Glomerular visceral epithelial cell (primary cell): ENCODE data around the gene KLF2.
"Not testable (repeated sequence)": the region's sequence is repeated elsewhere in the genome, so short reads cannot be mapped to it uniquely, and the experiment has no call there.

ENCODE experiments used
- DNase-seq: peaks from one replicate; pipeline ENCODE4 v3.0.0-alpha.2; 2016; ENCODE audit errors: extremely low spot score

Gene KLF2

DNA sequence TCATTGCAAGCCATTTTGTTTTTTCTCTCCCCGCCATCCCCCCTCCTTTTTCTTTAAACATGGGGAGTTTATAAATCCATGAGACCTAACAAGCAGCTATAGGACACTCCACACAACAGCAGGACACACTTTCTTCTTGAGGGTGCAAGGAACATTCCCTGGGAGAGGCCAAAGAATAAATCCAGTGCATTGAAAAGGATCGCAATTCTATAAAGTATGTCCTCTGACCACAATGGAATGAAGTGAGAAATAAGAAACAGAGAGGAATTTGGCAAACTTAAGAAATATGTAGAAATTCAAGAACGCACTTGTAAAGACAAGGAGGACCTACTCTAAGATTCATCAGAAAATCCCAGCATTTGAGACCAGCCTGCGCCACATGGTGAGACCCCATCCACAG is 11.9 kb downstream of the KLF2 start:
- no peak for DNase-seq

DNA sequence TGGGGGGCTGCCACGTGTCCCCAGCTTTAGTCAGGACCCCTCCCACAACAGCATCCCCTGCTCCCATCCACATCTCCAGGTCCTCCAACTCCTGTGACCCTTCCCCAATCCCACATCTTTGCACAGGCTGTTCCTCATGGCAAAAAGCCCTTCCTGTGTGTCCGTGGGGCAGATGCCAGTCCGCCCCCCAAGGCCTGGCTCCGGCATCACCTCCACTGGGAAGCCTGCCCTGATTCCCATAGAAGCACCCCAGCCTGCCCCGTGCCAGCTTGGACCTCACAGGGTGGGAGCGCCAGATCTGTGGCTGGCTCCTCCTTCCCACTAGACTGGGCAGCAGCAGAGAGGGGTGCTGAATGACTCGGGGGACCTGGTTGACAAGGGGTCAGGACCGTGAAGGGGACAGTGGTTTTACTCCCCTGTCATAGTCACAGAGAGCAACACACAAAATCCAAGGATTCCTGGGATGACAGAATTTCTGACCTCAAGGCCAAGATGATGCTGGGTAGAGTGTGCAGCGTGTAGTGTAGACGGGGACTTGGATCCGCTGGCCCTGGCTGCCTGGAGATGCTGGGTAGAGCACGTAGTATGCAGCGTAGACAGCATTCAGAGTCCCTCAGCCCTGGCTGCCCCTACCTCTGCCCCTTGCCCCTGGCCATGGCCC is 13.3 kb downstream of the KLF2 start:
- DNase-seq, result no peak

DNA sequence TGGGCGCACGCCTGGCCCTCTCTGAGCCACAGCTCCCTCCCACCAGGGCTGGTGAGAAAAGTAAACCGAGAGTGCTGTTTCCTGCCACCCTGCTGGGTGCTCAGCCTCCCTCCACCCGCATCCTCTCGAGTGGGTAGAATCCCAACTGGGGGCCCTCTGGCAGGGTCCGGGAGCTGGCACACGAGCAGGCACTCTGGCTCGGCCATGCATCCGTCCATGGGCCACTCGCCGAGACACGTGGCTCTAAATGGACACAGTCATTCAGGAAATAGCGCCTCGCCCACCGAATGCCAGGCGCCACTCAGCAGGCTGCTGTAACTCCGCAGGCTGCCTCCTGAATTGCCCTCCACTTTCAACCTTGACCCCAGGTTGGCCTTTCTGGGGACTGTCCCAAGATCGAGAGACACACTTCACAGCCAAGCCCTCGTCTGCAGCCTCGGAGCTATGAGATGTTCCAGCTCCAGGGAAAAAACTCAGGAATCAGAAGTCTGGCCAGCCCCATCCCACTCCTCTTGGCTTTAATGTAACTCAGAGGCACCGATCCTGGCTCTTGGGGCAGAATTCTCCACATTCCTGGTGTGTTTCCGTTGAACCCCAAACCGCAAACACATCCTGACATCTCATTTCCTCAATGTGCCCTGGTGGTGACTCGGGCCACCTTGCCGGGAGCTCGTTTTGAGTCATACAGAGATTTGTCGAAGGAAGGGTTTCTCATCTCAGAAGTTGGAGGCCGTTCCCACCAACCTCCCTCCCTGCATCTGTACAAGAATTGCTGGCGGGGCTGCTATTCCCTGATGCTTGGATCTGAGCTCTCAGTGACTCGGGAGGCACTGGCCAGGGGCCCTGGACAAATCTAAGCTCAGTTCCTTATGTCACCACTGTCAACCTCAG is 14.1 kb downstream of the KLF2 start:
- DNase-seq, result peak; percentile 96

DNA sequence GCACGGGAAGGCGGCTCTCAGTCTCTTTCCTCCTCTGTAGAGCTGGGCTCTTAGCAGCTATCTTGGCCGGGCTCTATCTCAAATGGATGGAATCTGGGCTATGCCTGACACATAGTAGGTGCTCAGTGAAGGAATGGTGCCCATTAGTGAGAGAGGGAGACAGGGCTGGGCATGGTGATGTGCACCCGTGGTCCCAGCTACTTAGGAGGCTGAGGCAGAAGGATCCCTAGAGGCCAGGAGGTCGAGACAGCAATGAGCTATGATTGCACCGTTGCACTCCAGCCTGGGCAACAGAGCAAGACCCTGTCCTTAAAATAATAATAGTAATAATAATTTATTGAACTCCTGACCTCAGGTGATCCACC is 14.7 kb downstream of the KLF2 start:
- DNase-seq, result no peak

DNA sequence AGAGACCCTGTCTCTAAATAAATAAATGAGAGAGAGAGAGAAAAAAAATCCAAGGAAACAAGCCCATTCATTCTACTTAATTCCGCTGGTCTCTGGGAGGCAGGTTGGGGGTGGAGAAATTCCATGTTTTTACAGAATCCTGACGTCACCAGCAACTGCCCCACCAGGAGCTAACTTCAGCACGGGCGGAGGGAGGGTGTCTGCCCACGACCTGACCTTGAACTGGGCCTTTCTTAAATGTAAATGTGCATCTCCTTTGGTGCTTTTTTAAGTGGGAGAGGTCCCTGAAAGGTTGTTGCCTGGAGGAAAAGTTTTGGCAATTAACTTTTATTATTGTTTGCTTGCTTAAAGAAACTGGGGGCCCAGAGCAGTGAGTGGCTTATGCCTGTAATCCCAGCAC is 15.5 kb downstream of the KLF2 start:
- DNase-seq, result peak; percentile 59

DNA sequence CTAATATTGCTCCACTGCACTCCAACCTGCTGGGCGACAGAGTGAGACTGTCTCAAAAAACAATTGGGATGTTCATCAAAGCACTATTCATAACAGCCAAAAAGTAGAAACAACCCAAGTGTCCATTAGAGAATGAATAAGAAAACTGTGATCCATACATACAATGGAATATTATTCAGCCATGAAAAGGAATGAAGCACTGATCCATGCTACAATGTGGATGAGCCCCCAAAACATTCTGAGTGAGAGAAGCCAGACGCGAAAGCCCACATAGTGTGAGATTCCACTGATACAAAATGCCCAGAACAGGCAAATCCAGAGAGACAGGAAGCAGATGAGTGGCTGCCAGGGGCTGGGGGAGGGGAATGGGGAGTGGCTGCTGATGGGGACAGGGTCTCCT is 16.0 kb downstream of the KLF2 start:
- no peak for DNase-seq

DNA sequence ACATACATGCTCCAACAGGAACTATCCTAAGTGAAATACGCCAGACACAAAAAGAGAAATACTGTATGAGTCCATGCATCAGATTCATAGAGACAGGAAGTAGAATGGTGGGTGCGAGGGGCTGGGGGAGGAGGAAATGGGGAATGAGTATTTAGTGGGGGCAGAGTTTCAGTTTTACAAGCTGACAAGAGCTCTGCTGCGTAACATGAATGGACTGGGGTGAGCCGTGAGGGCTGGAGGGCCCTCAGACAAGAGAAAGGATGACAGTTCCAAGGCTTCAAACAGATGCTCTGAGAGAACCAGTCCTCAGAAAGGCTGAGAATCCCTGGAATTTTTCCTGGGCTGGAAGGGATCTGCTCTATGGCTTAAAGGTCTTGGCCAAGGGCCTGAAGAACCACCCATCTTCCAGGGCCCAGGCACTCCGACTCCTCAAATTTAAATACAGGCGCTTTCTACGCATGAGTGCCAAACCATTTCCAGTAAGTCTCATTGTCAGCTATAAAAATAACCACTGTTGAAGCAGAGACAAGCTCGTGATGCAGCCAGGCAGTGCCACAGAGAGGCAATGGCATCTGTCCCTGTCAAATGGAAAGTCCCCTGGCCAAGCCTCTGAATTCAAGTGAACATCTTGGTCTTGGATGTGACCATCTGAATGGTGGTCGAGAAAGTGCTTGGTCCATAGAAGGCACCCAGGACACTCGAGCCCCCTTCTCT is 17.5 kb downstream of the KLF2 start:
- peak; percentile 82 for DNase-seq

DNA sequence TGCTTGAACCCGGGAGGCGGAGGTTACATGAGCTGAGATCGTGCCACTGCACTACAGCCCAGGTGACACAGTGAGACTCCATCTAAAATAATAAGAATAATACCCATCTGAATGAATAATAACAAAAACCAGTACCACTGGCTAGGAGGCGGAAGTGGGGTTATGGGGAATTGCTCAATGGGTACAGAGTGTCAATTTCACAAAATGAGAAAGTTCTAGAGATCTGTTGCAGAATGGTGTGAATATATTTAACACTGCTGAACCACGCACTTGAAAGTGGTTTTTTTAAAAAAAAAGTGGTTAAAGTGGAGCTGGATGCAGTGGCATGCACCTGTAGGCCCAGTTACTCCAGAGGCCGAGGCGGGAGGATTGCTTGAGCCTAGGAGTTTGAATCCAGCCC is 18.5 kb downstream of the KLF2 start:
- no peak for DNase-seq

DNA sequence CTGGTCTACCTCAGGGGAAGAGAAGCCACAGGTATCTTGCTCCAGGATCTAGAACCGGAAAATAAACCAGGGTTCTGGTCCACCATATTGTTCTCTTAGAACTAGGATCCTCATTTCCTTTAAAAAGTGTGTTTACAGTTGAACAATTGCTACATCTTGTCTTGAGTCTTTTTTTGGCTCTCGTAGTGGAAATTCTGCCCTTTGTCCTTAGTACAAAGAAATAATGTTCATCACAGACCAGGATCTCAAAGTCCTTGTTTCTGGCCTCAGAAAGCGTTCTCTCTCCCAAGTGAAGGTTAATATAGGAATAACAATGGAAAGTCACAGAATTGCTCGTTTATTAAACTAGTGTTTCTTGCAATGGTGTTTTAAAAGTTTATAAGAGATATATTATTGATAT is 20.8 kb downstream of the KLF2 start:
- no peak for DNase-seq

DNA sequence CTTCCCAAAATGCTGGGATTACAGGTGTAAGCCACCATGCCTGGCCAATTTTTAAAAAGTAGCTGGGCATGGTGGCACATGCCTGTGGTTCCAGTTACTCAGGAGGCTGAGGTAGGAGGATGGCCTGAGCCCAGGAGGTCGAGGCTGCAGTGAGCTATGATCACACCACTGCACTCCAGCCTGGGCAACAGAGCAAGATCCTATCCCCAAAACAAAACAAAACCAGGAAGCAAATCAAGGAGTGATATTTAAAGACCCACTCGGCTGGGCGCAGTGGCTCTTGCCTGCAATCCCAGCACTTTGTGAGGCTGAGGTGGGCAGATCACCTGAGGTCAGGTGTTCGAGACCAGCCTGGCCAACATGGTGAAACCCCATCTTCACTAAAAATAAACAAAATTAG is 22.5 kb downstream of the KLF2 start:
- not testable (repeated sequence) for DNase-seq

DNA sequence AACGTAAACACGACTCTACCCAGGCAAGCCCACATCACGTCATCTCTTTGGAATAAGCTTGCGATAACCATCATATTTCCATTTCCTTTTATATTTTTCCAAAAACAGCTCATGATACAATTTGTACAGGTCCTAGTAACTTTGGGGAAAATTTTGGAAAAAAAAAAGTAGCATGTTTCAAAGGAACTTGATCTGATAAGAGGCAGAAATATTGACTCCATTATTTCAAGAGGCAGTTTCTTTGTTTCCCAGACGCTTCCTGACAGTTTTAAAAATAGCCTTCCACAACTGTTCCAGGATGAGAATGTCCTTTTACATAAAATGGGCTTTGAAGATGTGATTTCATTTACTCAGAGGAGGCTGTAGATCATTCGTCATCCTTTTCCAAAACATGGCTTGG is 23.1 kb downstream of the KLF2 start:
- no peak for DNase-seq

DNA sequence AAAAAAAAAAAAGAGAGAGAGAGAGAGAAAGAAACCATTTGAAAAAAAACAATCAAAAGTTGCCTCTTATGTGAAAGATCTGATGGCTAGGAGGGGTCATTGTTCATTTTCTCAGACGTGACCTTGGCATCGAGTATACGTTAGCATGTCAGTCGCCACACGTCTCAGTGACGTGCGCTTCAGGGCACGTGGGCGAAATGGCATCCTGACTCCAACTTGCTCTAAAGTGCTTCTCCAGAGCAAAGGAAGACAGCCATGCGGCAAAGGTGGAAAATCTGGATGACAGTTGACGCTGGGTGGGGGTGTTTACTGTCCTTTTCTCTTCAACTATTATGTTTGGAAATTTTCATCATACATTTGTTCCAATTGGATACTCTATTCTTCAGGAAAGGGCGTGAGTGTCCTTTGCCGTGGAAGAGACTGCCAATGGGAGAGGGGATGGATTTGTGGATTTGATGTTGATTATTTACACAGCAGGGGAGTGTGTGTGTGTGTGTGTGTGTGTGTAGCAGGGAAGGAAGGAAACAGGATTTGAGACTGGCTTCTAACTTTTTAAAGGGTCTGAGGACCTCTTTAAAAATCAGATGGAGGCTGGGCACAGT is 25.0 kb downstream of the KLF2 start:
- no peak for DNase-seq

DNA sequence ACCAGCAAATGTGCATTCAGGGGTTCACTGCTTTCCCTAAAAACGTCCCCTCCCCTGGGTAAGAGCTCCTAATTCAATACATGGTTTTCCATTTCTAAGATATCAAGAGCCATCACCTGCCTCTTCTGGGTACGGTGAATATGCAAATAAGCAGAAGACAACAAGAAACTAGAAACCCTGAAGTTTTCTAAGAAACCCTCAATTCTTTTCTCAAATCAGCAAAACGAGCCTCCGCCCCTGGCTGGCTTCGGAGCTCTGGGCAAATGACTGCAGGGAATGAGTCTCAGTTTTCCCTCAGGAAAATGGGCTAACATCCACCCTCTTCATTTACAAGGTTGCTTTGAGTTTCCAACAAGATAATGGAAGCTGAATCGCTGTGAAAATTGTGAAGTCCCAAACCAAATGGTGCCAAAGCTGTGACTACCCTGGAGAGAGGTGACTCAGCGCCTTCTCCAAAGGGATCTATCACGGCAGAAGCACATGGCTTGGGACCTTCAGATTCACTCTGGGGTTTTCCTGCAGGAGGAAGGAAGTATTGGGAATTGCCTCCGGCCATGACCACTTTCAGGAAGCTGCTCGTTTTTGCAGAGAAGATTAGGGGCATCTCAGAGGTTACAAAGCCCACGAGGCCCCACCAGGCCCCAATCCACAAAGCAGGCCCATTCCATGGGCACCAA is 26.6 kb downstream of the KLF2 start:
- peak; percentile 18 for DNase-seq

DNA sequence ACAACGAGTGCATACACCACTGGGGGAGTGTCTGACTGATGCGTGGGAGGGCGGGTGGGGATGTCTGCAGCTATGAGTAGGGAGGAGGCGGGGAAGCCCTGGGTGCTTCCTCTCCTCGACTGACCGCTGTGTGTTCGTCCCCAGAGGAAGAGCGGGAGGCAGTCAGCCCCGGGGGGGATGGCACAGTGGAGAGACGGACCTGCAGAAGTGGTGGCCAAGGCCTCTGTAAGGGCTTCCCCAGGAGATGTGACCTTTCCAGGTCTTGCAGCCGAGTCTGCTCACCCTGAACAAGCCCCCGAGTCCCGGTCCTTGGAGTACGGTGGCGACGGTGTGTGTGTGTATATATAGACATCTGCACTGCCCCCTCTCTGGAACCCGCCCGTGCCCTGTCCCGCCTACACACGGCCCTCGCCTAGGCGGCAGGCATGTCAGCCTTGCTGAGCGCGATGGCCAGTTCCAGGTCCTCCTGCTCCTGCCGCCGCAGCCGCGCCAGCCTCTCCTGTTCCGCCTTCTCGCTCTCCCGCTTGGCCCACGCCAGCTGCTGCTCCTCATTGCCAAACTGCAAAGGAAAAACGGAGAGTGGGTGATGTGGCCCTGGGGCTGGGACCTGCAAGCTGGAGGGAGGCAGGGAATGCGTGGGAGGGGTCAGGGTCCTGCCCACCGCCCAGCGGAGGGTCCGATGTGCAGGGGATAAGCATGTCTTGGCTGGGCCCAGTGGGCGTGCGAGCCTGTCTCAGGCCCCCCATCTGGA is 30.8 kb downstream of the KLF2 start:
- no peak for DNase-seq

DNA sequence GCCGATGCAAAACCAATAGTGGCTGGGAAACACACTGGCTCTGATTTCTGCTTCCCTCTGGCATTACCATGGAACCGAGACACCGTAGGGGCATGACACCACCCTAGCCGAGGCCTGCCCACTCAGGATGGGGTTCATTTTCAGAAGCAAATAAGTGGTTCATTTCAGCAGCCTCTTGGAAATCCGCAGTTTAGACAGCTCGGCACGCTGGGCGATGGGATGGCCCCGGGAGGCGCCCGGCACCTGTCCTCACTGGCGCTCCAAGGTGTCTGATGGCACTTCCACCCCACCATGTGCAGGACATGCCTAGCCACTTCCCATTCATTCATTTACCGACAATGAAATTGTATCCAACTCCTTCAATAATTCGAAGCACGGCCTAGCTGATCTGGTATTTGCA is 33.8 kb downstream of the KLF2 start:
- DNase-seq, result no peak

DNA sequence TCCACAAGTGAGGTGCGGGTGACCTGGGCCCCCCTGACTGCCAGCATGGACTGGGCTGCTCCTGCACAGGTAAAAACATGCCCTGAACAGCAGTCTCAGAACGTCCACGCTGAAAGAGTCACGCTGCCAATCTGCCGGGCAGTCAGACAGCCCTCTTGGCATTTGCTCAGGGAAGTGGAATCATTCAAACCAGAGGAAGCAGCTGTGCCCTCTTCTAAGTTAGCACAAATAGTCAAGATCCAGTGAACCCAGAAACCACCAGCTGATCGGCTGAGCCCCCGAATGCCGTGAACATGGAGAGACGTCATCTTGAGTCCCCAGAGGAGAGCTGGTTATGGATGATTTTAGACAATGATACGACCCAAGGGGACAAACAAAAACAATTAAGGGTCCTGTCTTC is 34.4 kb downstream of the KLF2 start:
- no peak for DNase-seq

DNA sequence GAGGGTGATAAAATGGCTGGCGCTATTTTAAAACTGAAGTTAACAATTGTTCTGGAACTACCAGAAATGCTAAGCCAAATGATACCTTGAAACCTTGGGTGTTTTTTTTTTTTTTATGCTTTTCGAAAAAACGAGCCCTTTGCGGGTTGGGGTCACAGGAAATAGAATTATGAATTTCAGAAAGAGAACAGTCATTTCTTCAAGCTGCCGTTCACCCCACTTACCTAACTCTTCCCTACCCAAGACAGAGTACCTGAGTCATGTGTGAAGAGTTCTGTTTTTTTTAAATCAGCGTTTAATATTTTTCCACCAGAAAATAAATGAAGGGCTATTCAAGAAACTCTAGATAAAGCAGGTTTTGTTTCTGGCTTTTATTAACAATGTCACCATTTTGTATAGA is 35.3 kb downstream of the KLF2 start:
- DNase-seq, result no peak

DNA sequence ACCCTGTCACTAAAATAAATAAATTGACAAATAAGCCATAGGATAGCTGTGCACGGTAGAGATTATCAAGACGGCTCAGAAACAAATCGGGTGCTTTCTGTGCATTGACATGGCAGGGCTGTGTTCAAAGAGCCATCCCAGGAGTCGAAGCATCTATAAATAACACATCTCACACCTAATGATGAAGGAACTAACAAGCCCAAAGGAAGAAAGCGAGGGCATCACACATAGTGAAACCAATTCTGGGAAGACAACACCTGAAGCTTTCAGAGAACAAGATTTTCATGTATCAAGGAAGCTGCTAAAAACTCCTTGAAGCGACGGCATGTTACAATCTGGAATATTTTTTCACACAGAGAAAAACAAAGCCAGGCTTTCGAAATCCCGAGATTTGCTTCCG is 36.1 kb downstream of the KLF2 start:
- DNase-seq, result no peak

DNA sequence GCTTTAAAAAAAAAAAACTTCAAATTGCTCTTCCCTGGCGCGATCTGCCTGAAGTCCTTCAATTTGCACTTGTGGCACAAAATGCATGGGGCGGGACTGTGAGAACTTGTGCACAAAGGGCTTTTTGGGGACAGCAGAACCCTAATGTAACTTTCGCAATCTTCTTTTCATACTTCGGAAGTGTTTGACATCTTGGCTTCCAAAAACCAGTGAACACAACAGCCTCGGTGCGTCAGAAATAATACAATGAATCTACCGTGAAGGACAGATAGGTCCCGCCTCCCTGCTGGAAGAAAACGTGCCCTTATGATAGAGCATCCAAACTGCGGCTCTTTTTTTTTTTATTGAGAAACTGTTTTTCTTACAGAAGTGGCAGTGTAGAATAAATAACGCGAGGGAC is 36.6 kb downstream of the KLF2 start:
- no peak for DNase-seq

DNA sequence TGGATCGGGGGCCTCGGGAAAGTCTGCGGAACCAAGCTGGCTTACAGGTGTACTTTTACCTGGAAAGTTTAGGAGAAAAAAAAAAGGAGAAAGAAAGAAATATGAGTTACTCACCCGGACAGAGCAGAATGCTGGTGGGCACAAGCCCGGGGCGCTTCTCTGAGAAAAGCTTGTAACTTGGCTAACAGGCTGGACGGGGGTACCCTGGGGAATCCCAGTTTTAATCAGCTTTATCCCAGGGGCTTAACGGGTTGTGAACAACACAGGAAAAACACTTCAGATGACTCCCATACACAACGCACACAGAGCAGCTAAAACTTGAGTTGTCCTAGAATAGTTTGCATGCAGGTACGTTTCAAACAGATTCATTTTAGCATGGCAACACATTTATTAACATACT is 37.3 kb downstream of the KLF2 start:
- no peak for DNase-seq
